ENCODE results near the gene F13A1.

F13A1 gene

GRCh38 chr6:6285679-6286078, 34.8 kb downstream of the F13A1 start:
- TF ChIP-seq CTCF (conservative IDR thresholded peaks at IDR 0.05; ENCODE audit: low read depth) = no peak
- DNase-seq (ENCODE audit: low spot score) = no peak
- H3K27ac ChIP-seq = no peak overlapping the region
- ChIA-PET POLR2A (ENCODE audit: low non-redundant PET) (no interaction called here), CTCF (no interaction called here)

GRCh38 chr6:6284221-6284966, 36.1 kb downstream of the F13A1 start:
- no peak for TF ChIP-seq CTCF (conservative IDR thresholded peaks at IDR 0.05; ENCODE audit: low read depth)
- no peak for DNase-seq (ENCODE audit: low spot score)
- POLR2A ChIA-PET (ENCODE audit: low non-redundant PET) = no interaction called here
- no peak overlapping the region for H3K27ac ChIP-seq
- CTCF ChIA-PET = no interaction called here

GRCh38 chr6:6283746-6284145, 36.7 kb downstream of the F13A1 start:
- POLR2A ChIA-PET (ENCODE audit: low non-redundant PET) = no interaction called here

GRCh38 chr6:6282716-6283115, 37.7 kb downstream of the F13A1 start:
- DNase-seq (ENCODE audit: low spot score) = no peak
- no peak for TF ChIP-seq CTCF (conservative IDR thresholded peaks at IDR 0.05; ENCODE audit: low read depth)
- ChIA-PET POLR2A (ENCODE audit: low non-redundant PET) (no interaction called here), CTCF (no interaction called here)
- no peak overlapping the region for H3K27ac ChIP-seq

More at GRCh38 chr6:6283746-6284145, 36.7 kb downstream of the F13A1 start:
- CTCF ChIA-PET = no interaction called here
- DNase-seq (ENCODE audit: low spot score) = no peak
- TF ChIP-seq CTCF (conservative IDR thresholded peaks at IDR 0.05; ENCODE audit: low read depth) = no peak
- H3K27ac ChIP-seq = no peak overlapping the region

GRCh38 chr6:6277413-6277812, 43.0 kb downstream of the F13A1 start:
- POLR2A ChIA-PET (ENCODE audit: low non-redundant PET) = no interaction called here
- no peak for TF ChIP-seq CTCF (conservative IDR thresholded peaks at IDR 0.05; ENCODE audit: low read depth)
- CTCF ChIA-PET = no interaction called here
- DNase-seq (ENCODE audit: low spot score) = peak; percentile 32
- no peak overlapping the region for H3K27ac ChIP-seq

- TF ChIP-seq CTCF (conservative IDR thresholded peaks at IDR 0.05; ENCODE audit: low read depth) = no peak
- ChIA-PET CTCF (no interaction called here), POLR2A (ENCODE audit: low non-redundant PET) (no interaction called here)
- DNase-seq (ENCODE audit: low spot score) = no peak
- H3K27ac ChIP-seq = no peak overlapping the region
Observed at GRCh38 chr6:6270948-6271535, 49.4 kb downstream of the F13A1 start.
